HUDEP-2 (cell line): Measurements from ENCODE around the gene PCDHGB5.

Experiments used
- DNase-seq, 76 experiments: peaks; one replicate each; lab custom pipeline; 2025; ENCODE audit not compliant: unreplicated experiment in 76 of 76; lab: John Stamatoyannopoulos, UW

PCDHGB5 gene

DNA sequence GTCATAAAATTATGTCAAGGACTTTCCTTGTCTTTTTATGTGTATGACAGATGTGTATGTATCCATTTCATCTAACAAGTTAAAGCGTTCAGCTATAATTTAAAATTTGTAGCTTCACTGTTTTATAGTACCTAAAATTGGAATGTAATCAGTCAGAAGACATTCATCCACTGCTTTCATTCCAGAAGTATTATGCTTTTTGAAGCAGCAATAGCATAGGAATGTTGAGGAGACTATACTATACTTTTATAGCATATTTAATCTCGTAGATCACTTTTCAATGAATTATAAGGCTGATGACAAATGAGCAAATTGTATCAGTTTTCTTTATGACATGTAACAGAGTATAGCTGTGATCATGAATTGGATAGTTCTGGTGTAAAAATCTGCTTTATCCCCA is 39.5 kb downstream of the PCDHGB5 start:
- no peak for DNase-seq

DNA sequence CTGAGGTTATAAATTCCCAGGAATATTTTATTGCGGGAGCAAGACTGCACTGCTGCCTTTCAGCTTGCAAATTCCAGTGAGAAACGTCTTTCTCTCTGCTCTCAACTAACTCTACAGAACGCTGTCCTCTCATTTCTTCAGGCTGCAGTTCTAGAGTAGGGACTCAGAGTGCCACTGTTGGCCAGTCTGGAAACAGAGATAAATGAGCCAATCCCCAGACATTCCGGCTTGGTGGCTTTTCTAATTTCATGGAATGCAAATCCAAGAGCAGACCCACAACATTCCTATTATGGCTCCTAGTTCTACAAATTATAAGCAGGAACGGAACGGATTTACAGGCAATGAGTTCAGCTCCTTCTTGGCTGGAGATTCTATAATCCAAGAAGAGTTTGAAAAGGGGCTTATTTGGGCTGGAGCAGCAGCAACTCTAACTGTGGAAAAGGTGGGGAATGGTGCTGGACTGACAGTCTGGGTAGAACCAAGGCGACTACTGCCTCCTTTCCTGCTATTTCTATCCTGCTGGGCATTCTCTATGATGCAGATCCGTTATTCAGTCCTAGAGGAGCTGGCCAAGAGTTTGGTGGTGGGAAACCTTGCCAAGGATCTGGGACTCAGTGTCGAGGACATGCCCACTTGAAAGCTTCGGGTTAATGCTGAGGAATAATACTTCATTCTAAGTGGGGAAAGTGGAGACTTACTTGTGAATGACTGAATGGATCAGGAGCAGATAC is 41.8 kb downstream of the PCDHGB5 start:
- DNase-seq: no peak

DNA sequence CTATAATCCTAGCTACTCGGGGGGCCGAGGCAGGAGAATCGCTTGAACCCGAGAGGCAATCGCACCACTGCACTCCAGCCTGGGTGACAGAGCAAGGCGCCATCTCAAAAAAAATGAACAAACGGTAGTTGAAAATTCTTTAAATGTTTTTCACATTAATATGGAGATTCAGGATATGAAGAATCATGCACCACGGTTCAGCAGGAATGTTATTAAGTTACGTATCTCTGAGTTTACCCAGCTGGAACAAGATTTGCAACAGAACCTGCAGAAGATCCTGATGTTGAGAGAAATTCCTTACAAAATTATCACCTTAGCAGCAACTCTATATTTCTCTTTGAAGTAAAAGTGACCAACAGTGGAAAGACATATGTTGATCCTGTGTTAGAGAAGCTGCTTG is 42.6 kb downstream of the PCDHGB5 start:
- no peak for DNase-seq

DNA sequence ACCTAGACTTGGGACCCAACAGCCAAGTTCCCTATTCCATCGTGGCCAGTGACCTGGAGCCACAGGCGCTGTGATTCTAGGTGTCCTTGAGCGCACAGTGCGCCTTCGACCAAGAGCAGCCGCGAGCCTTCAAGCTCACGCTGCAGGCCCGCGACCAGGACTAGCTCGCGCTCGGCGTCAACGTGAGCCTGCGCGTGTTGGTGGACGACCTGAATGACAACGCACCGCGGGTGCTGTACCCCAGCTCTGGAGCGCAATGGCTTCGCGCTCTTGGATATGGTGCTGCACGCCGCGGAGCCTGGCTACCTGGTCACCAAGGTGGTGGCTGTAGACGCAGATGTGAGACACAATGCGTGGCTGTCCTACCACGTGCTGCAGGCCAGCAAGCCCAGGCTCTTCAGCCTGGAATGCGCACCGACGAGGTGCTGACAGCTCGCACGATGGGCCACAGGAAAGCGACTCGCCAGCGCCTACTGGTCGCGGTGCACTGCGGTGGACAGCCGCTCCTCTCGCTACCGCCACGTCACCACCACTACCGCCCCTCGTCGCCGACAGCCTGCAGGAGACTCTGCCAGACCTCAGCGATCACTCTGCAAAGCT is 43.9 kb downstream of the PCDHGB5 start:
- DNase-seq: no peak
